Measurements from ENCODE around the gene HINT3. TPM values are rescaled to one million over a fixed set of nuclear protein-coding genes. Genes with fewer than 3 reads are reported as not detected.
"Not testable (repeated sequence)": the region's sequence is repeated elsewhere in the genome, so short reads cannot be mapped to it uniquely, and the experiment has no call there.

Gene HINT3
- total RNA-seq, 2 experiments from 2014 or later, result 10.4 TPM

- Mint-ChIP-seq H3K4me1 (ENCODE audit: low read depth) (peaks cover 51% of the 10 kb centered on the region), H3K4me3 (no peak overlapping the region), H3K27ac (no peak overlapping the region), H3K27me3 (no peaks in the 10 kb centered on the region), H3K36me3 (ENCODE audit: low read depth) (peaks cover 59% of the 10 kb centered on the region), H3K9me3 (no peaks in the 10 kb centered on the region)
- ATAC-seq (ENCODE audit: poor library complexity) (no peak), DNase-seq (no peak)
- intact Hi-C loops (cut with DNase I, micrococcal nuclease), result no loop called here
- no peaks in the 10 kb centered on the region for H3K9me3 ChIP-seq (ENCODE audit: control insufficient read depth in 1 of 2, insufficient read depth in 1 of 2, low read length in 2 of 2)
- no peak overlapping the region for H3K27ac ChIP-seq (ENCODE audit: low read depth in 1 of 2, low read length in 2 of 2)
- POLR2A ChIA-PET, result interaction anchor here (3.8 kb wide), 1 partner anchor 12 kb away, joined by 15 read pairs; the partner anchor contains the start of gene HINT3
- peaks cover 36% of the 10 kb centered on the region for H3K36me3 ChIP-seq (ENCODE audit: insufficient read depth, low read length)
- no peaks in the 10 kb centered on the region for H3K4me1 ChIP-seq (ENCODE audit: insufficient read depth, low read length)
- TF ChIP-seq, protein P1, sequence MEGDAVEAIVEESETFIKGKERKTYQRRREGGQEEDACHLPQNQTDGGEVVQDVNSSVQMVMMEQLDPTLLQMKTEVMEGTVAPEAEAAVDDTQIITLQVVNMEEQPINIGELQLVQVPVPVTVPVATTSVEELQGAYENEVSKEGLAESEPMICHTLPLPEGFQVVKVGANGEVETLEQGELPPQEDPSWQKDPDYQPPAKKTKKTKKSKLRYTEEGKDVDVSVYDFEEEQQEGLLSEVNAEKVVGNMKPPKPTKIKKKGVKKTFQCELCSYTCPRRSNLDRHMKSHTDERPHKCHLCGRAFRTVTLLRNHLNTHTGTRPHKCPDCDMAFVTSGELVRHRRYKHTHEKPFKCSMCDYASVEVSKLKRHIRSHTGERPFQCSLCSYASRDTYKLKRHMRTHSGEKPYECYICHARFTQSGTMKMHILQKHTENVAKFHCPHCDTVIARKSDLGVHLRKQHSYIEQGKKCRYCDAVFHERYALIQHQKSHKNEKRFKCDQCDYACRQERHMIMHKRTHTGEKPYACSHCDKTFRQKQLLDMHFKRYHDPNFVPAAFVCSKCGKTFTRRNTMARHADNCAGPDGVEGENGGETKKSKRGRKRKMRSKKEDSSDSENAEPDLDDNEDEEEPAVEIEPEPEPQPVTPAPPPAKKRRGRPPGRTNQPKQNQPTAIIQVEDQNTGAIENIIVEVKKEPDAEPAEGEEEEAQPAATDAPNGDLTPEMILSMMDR (IDR thresholded peaks at IDR 0.05), result no peak
- CTCF ChIA-PET, result interaction anchor here (1.0 kb wide), 1 partner anchor 11 kb away, joined by 3 read pairs; no protein-coding TSS in a partner anchor
- no peak overlapping the region for H3K4me3 ChIP-seq (ENCODE audit: low read length)
- H3K27me3 ChIP-seq (ENCODE audit: control insufficient read depth in 1 of 2, insufficient read depth in 2 of 2, low read length in 2 of 2), result no peaks in the 10 kb centered on the region
Observed at GRCh38 chr6:125968493-125968892, 11.9 kb downstream of the HINT3 start.

- H3K27ac Mint-ChIP-seq, result peak overlapping the region; percentile 32
- intact Hi-C loops (cut with DNase I, micrococcal nuclease), result loop anchor here in 1 of 2 experiments (5.0 kb wide), 1 partner anchor 188 kb away; no protein-coding TSS in a partner anchor
- H3K4me3 Mint-ChIP-seq, result no peak overlapping the region
- TF ChIP-seq, protein P1 (IDR thresholded peaks at IDR 0.05), result no peak
- DNase-seq, result no peak
- peaks cover 46% of the 10 kb centered on the region for H3K36me3 ChIP-seq (ENCODE audit: insufficient read depth, low read length)
- no peak for ATAC-seq (ENCODE audit: poor library complexity)
- H3K4me1 Mint-ChIP-seq (ENCODE audit: low read depth), result peaks cover 41% of the 10 kb centered on the region
- CTCF ChIA-PET, result interaction anchor here (1.0 to 2.6 kb wide), 3 partner anchors 14 to 657 kb away, joined by 5 to 16 read pairs (median 5); partner anchors contain the start of gene HINT3
- peaks cover 81% of the 10 kb centered on the region for H3K36me3 Mint-ChIP-seq (ENCODE audit: low read depth)
- H3K4me1 ChIP-seq (ENCODE audit: insufficient read depth, low read length), result no peaks in the 10 kb centered on the region
- H3K27me3 Mint-ChIP-seq, result no peaks in the 10 kb centered on the region
- no peaks in the 10 kb centered on the region for H3K9me3 ChIP-seq (ENCODE audit: control insufficient read depth in 1 of 2, insufficient read depth in 1 of 2, low read length in 2 of 2)
- POLR2A ChIA-PET, result interaction anchor here (2.3 to 3.8 kb wide), 3 partner anchors 14 to 180 kb away, joined by 10 to 15 read pairs (median 15); partner anchors contain the start of genes HINT3, NCOA7 and TRMT11
- H3K4me3 ChIP-seq (ENCODE audit: low read length), result no peak overlapping the region
- no peaks in the 10 kb centered on the region for H3K27me3 ChIP-seq (ENCODE audit: control insufficient read depth in 1 of 2, insufficient read depth in 2 of 2, low read length in 2 of 2)
- H3K9me3 Mint-ChIP-seq, result no peaks in the 10 kb centered on the region
- no peak overlapping the region for H3K27ac ChIP-seq (ENCODE audit: low read depth in 1 of 2, low read length in 2 of 2)
Observed at GRCh38 chr6:125970760-125971159, 14.2 kb downstream of the HINT3 start.

- CTCF ChIA-PET, result interaction anchor here (3.4 kb wide), 1 partner anchor 16 kb away, joined by 21 read pairs; the partner anchor contains the start of gene HINT3
- H3K36me3 Mint-ChIP-seq (ENCODE audit: low read depth), result peaks cover 73% of the 10 kb centered on the region
- H3K27me3 ChIP-seq (ENCODE audit: control insufficient read depth in 1 of 2, insufficient read depth in 2 of 2, low read length in 2 of 2); H3K9me3 Mint-ChIP-seq; H3K27ac Mint-ChIP-seq; DNase-seq; POLR2A ChIA-PET; H3K9me3 ChIP-seq (ENCODE audit: control insufficient read depth in 1 of 2, insufficient read depth in 1 of 2, low read length in 2 of 2); H3K4me3 ChIP-seq (ENCODE audit: low read length); H3K27me3 Mint-ChIP-seq; H3K4me3 Mint-ChIP-seq; ATAC-seq (ENCODE audit: poor library complexity); H3K4me1 ChIP-seq (ENCODE audit: insufficient read depth, low read length); H3K27ac ChIP-seq (ENCODE audit: low read depth in 1 of 2, low read length in 2 of 2): not testable (repeated sequence)
- intact Hi-C loops (cut with DNase I, micrococcal nuclease), result loop anchor here in 1 of 2 experiments (5.0 kb wide), 1 partner anchor 190 kb away; no protein-coding TSS in a partner anchor
- peaks cover 33% of the 10 kb centered on the region for H3K4me1 Mint-ChIP-seq (ENCODE audit: low read depth)
- H3K36me3 ChIP-seq (ENCODE audit: insufficient read depth, low read length), result peaks cover 54% of the 10 kb centered on the region
Observed at GRCh38 chr6:125972478-125972877, 15.9 kb downstream of the HINT3 start.

All from CD4-positive, alpha-beta T cell (primary cell).